Lower leg skin (tissue), 4 donors: ENCODE results near the gene CALHM5. TPM values are rescaled to one million over a fixed set of nuclear protein-coding genes. Genes with fewer than 3 reads are reported as not detected.

Experiments
- DNase-seq, 2 donors: peaks; one replicate each; pipeline ENCODE4 v3.0.0-alpha.2; 2019; ENCODE audit warnings: low spot score in 2 of 2
- H3K4me3 ChIP-seq: fragments of 200-600 bp; sonication (generic); 2 replicates; pipeline ENCODE4 v1.5.1; 2017; ENCODE audit warnings: mild to moderate bottlenecking, low read depth; ENCODE audit not compliant: poor library complexity, severe bottlenecking
- CTCF ChIP-seq, 3 donors: fragments of 450-650 bp; IDR thresholded peaks; one replicate each; pipeline ENCODE4 v1.5.1; 2016; ENCODE audit warnings: antibody characterized with exemption in 3 of 3, mild to moderate bottlenecking in 3 of 3, moderate library complexity in 2 of 3
- POLR2A ChIP-seq, 2 donors: fragments of 450-650 bp; IDR thresholded peaks; one replicate each; pipeline ENCODE4 v1.6.1; 2016 to 2017; ENCODE audit warnings: antibody characterized with exemption in 2 of 2, mild to moderate bottlenecking in 1 of 2, moderate library complexity in 1 of 2
- WGBS, 2 donors: methylation state at CpG; one replicate each; pipeline ENCODE4 v1.1.5; 2018; 5-methylcytosine and 5-hydroxymethylcytosine counted together
- intact Hi-C: fragments of 100-400 bp; cut with DNase I; formaldehyde crosslinking; loops from one replicate; pipeline ENCODE4 v1.15.0; 2023; ENCODE audit warnings: low total_unique reads
- total RNA-seq, 4 donors: library from RNA; depleted of rRNA; stranded (reverse); fragments of >200 nt; gene quantifications; one replicate each; pipeline ENCODE4 v1.1.0, GENCODE V29; 2016

The CALHM5 gene
- total RNA-seq, 4 donors from 2014 or later, result 0.34 to 3.9 (median 1.7) TPM

- TF ChIP-seq CTCF (IDR thresholded peaks at IDR 0.05) (no peak), POLR2A (IDR thresholded peaks at IDR 0.05) (no peak)
- DNase-seq, result no peak
- no peak overlapping the region for H3K4me3 ChIP-seq
- intact Hi-C loops, result no loop called here
- WGBS, 2 donors, result 90 to 93% methylated on average over 4 of the region's 4 CpGs
Observed at GRCh38 chr6:116562019-116562403, 50.6 kb downstream of the CALHM5 start.

- H3K4me3 ChIP-seq, result no peak overlapping the region
- intact Hi-C loops, result no loop called here
- DNase-seq, result no peak
- TF ChIP-seq CTCF (IDR thresholded peaks at IDR 0.05) (no peak), POLR2A (IDR thresholded peaks at IDR 0.05) (no peak)
- WGBS, 2 donors, result 71 to 77% methylated on average over 3 of the region's 3 CpGs
Observed at GRCh38 chr6:116562614-116563013, 51.2 kb downstream of the CALHM5 start.

GRCh38 chr6:116563830-116564229 lies 52.4 kb downstream of the CALHM5 start:
- H3K4me3 ChIP-seq, result no peak overlapping the region
- no peak for TF ChIP-seq CTCF (IDR thresholded peaks at IDR 0.05)
- TF ChIP-seq POLR2A (IDR thresholded peaks at IDR 0.05), result no peak
- 87 to 96% methylated on average over 4 to 9 of the region's 9 CpGs for WGBS, 2 donors
- DNase-seq, result no peak
- intact Hi-C loops, result no loop called here

GRCh38 chr6:116564311-116564710 lies 52.9 kb downstream of the CALHM5 start:
- intact Hi-C loops, result no loop called here
- 61 to 66% methylated on average over 7 of the region's 7 CpGs for WGBS, 2 donors
- H3K4me3 ChIP-seq, result no peak overlapping the region
- no peak for TF ChIP-seq POLR2A (IDR thresholded peaks at IDR 0.05)
- TF ChIP-seq CTCF (IDR thresholded peaks at IDR 0.05), result no peak
- no peak for DNase-seq

- no peak for DNase-seq
- WGBS, 2 donors, result 57 to 69% methylated on average over 33 to 41 of the region's 42 CpGs
- no peak for TF ChIP-seq POLR2A (IDR thresholded peaks at IDR 0.05)
- no peak for TF ChIP-seq CTCF (IDR thresholded peaks at IDR 0.05)
- intact Hi-C loops, result no loop called here
- H3K4me3 ChIP-seq, result no peak overlapping the region
Observed at GRCh38 chr6:116564921-116565872, 53.8 kb downstream of the CALHM5 start.
